IMR-90 (cell line): ENCODE data around the gene FAM149A. TPM values are rescaled to one million over a fixed set of nuclear protein-coding genes. Genes with fewer than 3 reads are reported as not detected.
A peak's percentile ranks its signal among the peaks of the same experiment; 100 is the strongest.

Experiments used
- ATAC-seq: fragments of 200-7000 bp; cut with Tn5 transposase; 2 replicates; pipeline ENCODE4 v1.9.1; 2020; ENCODE audit warnings: low read depth, mild to moderate bottlenecking, moderate library complexity
- BruUV-seq: library from RNA; stranded (reverse); fragments of 400-500 nt; replicated peaks from 2 replicates; lab custom pipeline; 2021; lab: Mats Ljungman, UMichigan
- CTCF ChIA-PET: fragments of 300-600 bp; formaldehyde crosslinking; extraction: SDS; loops from one replicate; lab custom pipeline; 2021; ENCODE audit warnings: antibody characterized with exemption; lab: Yijun Ruan, JAX
- POLR2A ChIA-PET: fragments of 300-600 bp; sonication (Branson Sonifier 250); formaldehyde crosslinking; loops from one replicate; lab custom pipeline; 2022; ENCODE audit warnings: antibody characterized with exemption; ENCODE audit not compliant: unreplicated experiment; lab: Charles Lee
- DNase-seq: peaks from one replicate; pipeline ENCODE4 v3.0.0; 2013
- H2AFZ ChIP-seq: replicated peaks from 2 replicates; pipeline ENCODE3; 2013; ENCODE audit warnings: low read length, mild to moderate bottlenecking; ENCODE audit not compliant: poor library complexity
- H2AK5ac ChIP-seq: 2 replicates; pipeline ENCODE4 v1.6.1; 2013; ENCODE audit warnings: low read depth, low read length, inconsistent platforms
- H2AK9ac ChIP-seq: replicated peaks from 2 replicates; pipeline ENCODE3; 2013; ENCODE audit warnings: mild to moderate bottlenecking, low read depth, low read length, moderate library complexity; ENCODE audit not compliant: poor library complexity
- H2BK120ac ChIP-seq: 2 replicates; pipeline ENCODE4 v1.6.1; 2013; ENCODE audit warnings: low read depth, low read length, inconsistent platforms
- H2BK15ac ChIP-seq: 3 replicates; pipeline ENCODE4 v1.6.1; 2013; ENCODE audit warnings: low read depth, low read length, inconsistent platforms
- H2BK20ac ChIP-seq: 2 replicates; pipeline ENCODE4 v1.6.1; 2013; ENCODE audit warnings: low read depth, mild to moderate bottlenecking, inconsistent platforms, low read length, moderate library complexity
- H2BK5ac ChIP-seq: 2 replicates; pipeline ENCODE4 v1.6.1; 2013; ENCODE audit warnings: mild to moderate bottlenecking, low read depth, low read length, inconsistent platforms; ENCODE audit not compliant: poor library complexity, severe bottlenecking
- H3K14ac ChIP-seq: replicated peaks from 2 replicates; pipeline ENCODE4 v1.6.1; 2013; ENCODE audit warnings: low read depth, low read length, inconsistent platforms
- H3K18ac ChIP-seq: 2 replicates; pipeline ENCODE4 v1.6.1; 2013; ENCODE audit warnings: low read depth, low read length, control low read depth
- H3K23ac ChIP-seq: 2 replicates; pipeline ENCODE4 v1.6.1; 2013; ENCODE audit warnings: low read depth, low read length, inconsistent platforms
- H3K27ac ChIP-seq: 2 replicates; pipeline ENCODE4 v1.5.1; 2013; ENCODE audit warnings: mild to moderate bottlenecking, control low read depth, low read length; ENCODE audit not compliant: insufficient read depth
- H3K27me3 ChIP-seq: 2 replicates; pipeline ENCODE4 v1.6.1; 2013; ENCODE audit warnings: low read length; ENCODE audit not compliant: control insufficient read depth, insufficient read depth
- H3K36me3 ChIP-seq: 2 replicates; pipeline ENCODE4 v1.6.1; 2013; ENCODE audit warnings: low read length, mixed read lengths; ENCODE audit not compliant: control insufficient read depth, insufficient read depth
- H3K4ac ChIP-seq: 2 replicates; pipeline ENCODE4 v1.6.1; 2013; ENCODE audit warnings: low read depth, low read length, inconsistent platforms
- H3K4me1 ChIP-seq: 2 replicates; pipeline ENCODE4 v1.6.1; 2013; ENCODE audit warnings: low read length, mixed read lengths; ENCODE audit not compliant: control insufficient read depth, insufficient read depth
- H3K4me2 ChIP-seq: 2 replicates; pipeline ENCODE4 v1.6.1; 2013; ENCODE audit warnings: low read depth, mild to moderate bottlenecking, control low read depth, low read length, moderate library complexity
- H3K4me3 ChIP-seq: 2 replicates; pipeline ENCODE4 v1.5.1; 2013; ENCODE audit warnings: low read depth, mild to moderate bottlenecking, control low read depth, low read length, moderate library complexity; ENCODE audit not compliant: insufficient read depth
- H3K56ac ChIP-seq: 2 replicates; pipeline ENCODE4 v1.6.1; 2013; ENCODE audit warnings: low read length, inconsistent platforms; ENCODE audit not compliant: insufficient read depth; ENCODE audit errors: extremely low read depth
- H3K79me1 ChIP-seq, 2 experiments: 2 replicates each; pipeline ENCODE4 v1.6.1; 2013; ENCODE audit warnings: low read length in 2 of 2, inconsistent platforms in 1 of 2, low read depth in 1 of 2
- H3K9ac ChIP-seq: 2 replicates; pipeline ENCODE4 v1.6.1; 2013; ENCODE audit warnings: low read depth, low read length, control low read depth
- H3K9me1 ChIP-seq: 2 replicates; pipeline ENCODE4 v1.6.1; 2013; ENCODE audit warnings: low read length, inconsistent platforms; ENCODE audit not compliant: insufficient read depth
- H3K9me3 ChIP-seq: 2 replicates; pipeline ENCODE4 v1.6.1; 2013; ENCODE audit warnings: low read length; ENCODE audit not compliant: control insufficient read depth, insufficient read depth
- H4K20me1 ChIP-seq: 2 replicates; pipeline ENCODE4 v1.6.1; 2013; ENCODE audit warnings: low read length, inconsistent platforms; ENCODE audit not compliant: insufficient read depth
- H4K5ac ChIP-seq: 2 replicates; pipeline ENCODE4 v1.6.1; 2013; ENCODE audit warnings: mild to moderate bottlenecking, low read depth, low read length, control low read depth
- H4K8ac ChIP-seq, 2 experiments: 2 replicates each; pipeline ENCODE4 v1.6.1; 2013; ENCODE audit warnings: low read depth in 2 of 2, low read length in 2 of 2, control low read depth in 1 of 2, inconsistent platforms in 1 of 2
- H4K91ac ChIP-seq: 2 replicates; pipeline ENCODE4 v1.6.1; 2013; ENCODE audit warnings: low read depth, low read length, inconsistent platforms; ENCODE audit not compliant: insufficient read depth
- BHLHE40 ChIP-seq: fragments of 150-350 bp; IDR thresholded peaks from 2 replicates; pipeline ENCODE4 v1.6.1; 2016; ENCODE audit warnings: mild to moderate bottlenecking, low read depth, low read length
- CEBPB ChIP-seq: IDR thresholded peaks from 2 replicates; pipeline ENCODE4 v1.6.1; 2012; ENCODE audit warnings: low read depth, low read length, improper control_type of control experiment
- ELK1 ChIP-seq: fragments of 150-350 bp; IDR thresholded peaks from 2 replicates; pipeline ENCODE4 v1.6.1; 2016; ENCODE audit warnings: low read depth, mild to moderate bottlenecking, low read length, moderate library complexity, borderline replicate concordance
- MAFK ChIP-seq: IDR thresholded peaks from 2 replicates; pipeline ENCODE4 v1.6.1; 2012; ENCODE audit warnings: low read depth, low read length, improper control_type of control experiment
- MXI1 ChIP-seq: IDR thresholded peaks from 2 replicates; pipeline ENCODE4 v1.6.1; 2012; ENCODE audit warnings: low read depth, mild to moderate bottlenecking, low read length, moderate library complexity, borderline replicate concordance
- NFE2L2 ChIP-seq: fragments of 150-350 bp; IDR thresholded peaks from 2 replicates; pipeline ENCODE4 v1.6.1; 2016; ENCODE audit warnings: low read depth, mild to moderate bottlenecking, low read length
- POLR2A ChIP-seq: IDR thresholded peaks from 2 replicates; pipeline ENCODE4 v1.6.1; 2012; ENCODE audit warnings: mild to moderate bottlenecking, low read depth, low read length
- RAD21 ChIP-seq: IDR thresholded peaks from 2 replicates; pipeline ENCODE4 v1.6.1; 2012; ENCODE audit warnings: low read length, improper control_type of control experiment
- RCOR1 ChIP-seq: IDR thresholded peaks from 2 replicates; pipeline ENCODE4 v1.6.1; 2012; ENCODE audit warnings: mild to moderate bottlenecking, low read length, improper control_type of control experiment; ENCODE audit not compliant: insufficient replicate concordance
- RFX5 ChIP-seq: IDR thresholded peaks from 2 replicates; pipeline ENCODE4 v1.8.0; 2012; ENCODE audit warnings: low read depth, mild to moderate bottlenecking, low read length, moderate library complexity
- SMC3 ChIP-seq: fragments of 150-350 bp; IDR thresholded peaks from 2 replicates; pipeline ENCODE4 v1.6.1; 2016; ENCODE audit warnings: low read depth, mild to moderate bottlenecking, antibody characterized with exemption, low read length, moderate library complexity
- WGBS, 2 experiments: methylation state at CpG; one replicate each; pipeline versions ENCODE4 v1.1.5 to v1.1.7; 2013; ENCODE audit warnings: missing lambda C conversion rate in 2 of 2; ENCODE audit not compliant: insufficient read length in 1 of 2; ENCODE audit errors: extremely low coverage in 2 of 2; 5-methylcytosine and 5-hydroxymethylcytosine counted together
- dilution Hi-C: fragments of 300-500 bp; cut with HindIII; formaldehyde crosslinking; loops from one replicate; pipeline ENCODE4 v1.14.3; 2018; ENCODE audit warnings: low sequenced_read_pairs; ENCODE audit not compliant: unreplicated experiment
- in situ Hi-C: fragments of 300-500 bp; cut with MboI; formaldehyde crosslinking; loops from 3 replicates; pipeline ENCODE4 v1.14.3; 2019; ENCODE audit warnings: low sequenced_read_pairs, inconsistent platforms, mixed read lengths
- intact Hi-C: fragments of 100-400 bp; cut with micrococcal nuclease; formaldehyde crosslinking; loops from 2 replicates; pipeline ENCODE4 v1.10.0; 2022
- polyA plus RNA-seq, 3 experiments: library from polyadenylated mRNA; depleted of rRNA; stranded (reverse); fragments of >200 nt; gene quantifications; 2 replicates each; pipeline ENCODE4 v1.2.3, GENCODE V29; 2012; ENCODE audit warnings: low replicate concordance in 1 of 3
- total RNA-seq: library from RNA; depleted of rRNA; stranded (reverse); fragments of >200 nt; gene quantifications from 2 replicates; pipeline ENCODE4 v1.2.3, GENCODE V29; 2012
- TF ChIP-seq, protein P1 (sequence below): conservative IDR thresholded peaks from 2 replicates; pipeline ENCODE4 v1.5.1; 2012; ENCODE audit warnings: mild to moderate bottlenecking, low read depth, low read length, improper control_type of control experiment
- TF ChIP-seq, protein P2 (sequence below): fragments of 150-350 bp; IDR thresholded peaks from 2 replicates; pipeline ENCODE4 v1.6.1; 2017; ENCODE audit warnings: mild to moderate bottlenecking, antibody characterized with exemption, low read length, low read depth

FAM149A gene
- total and polyA plus RNA-seq, 2 of the 4 experiments (the other 2 are of a cell fraction) = 0.54 to 0.70 TPM

- POLR2A ChIA-PET = interaction anchor here (0.6 kb wide), 1 partner anchor 464 kb away, joined by 6 read pairs; no protein-coding TSS in a partner anchor
- intact Hi-C loops (loop anchor here (5.0 to 10.0 kb wide), 2 partner anchors 123 to 284 kb away; partner anchors contain the start of gene TLR3), dilution Hi-C loops (no loop called here), in situ Hi-C loops (no loop called here)
- Histone ChIP-seq H2AK5ac (no peak overlapping the region), H2AFZ (peak overlapping the region; percentile 95), H2AK9ac (no peak overlapping the region), H3K4me3 (peak overlapping the region; percentile 75), H3K9me1 (peaks cover 6% of the 10 kb centered on the region; the same call in 1 of the 2 replicates), H3K9me3 (no peaks in the 10 kb centered on the region), H3K4ac (peak overlapping the region; percentile 76), H2BK20ac (no peak overlapping the region), H3K79me1 (peaks cover 0 to 5% of the 10 kb centered on the region in 2 experiments; a peak in 2 of 4 replicates), H4K20me1 (no peaks in the 10 kb centered on the region), H3K9ac (peak overlapping the region; percentile 69), H4K8ac (peak overlapping the region; percentile 58 to 83; a peak in 2 of 4 replicates), H3K36me3 (no peaks in the 10 kb centered on the region; the same call in 1 of the 2 replicates), H2BK5ac (peak overlapping the region; percentile 64), H4K5ac (peak overlapping the region; percentile 62; the same call in 1 of the 2 replicates), H3K18ac (peak overlapping the region; percentile 28; the same call in 1 of the 2 replicates), H2BK120ac (peak overlapping the region; percentile 66), H3K56ac (peak overlapping the region; percentile 29; the same call in 1 of the 2 replicates), H3K27me3 (no peaks in the 10 kb centered on the region; the same call in 1 of the 2 replicates), H3K27ac (peak overlapping the region; percentile 80), H4K91ac (no peak overlapping the region), H3K14ac (no peak overlapping the region; the same call in 1 of the 2 replicates), H3K23ac (peak overlapping the region; percentile 85; the same call in 1 of the 2 replicates), H3K4me1 (no peaks in the 10 kb centered on the region; the same call in 1 of the 2 replicates), H3K4me2 (peak overlapping the region; percentile 81), H2BK15ac (no peak overlapping the region; the same call in 2 of the 3 replicates)
- CTCF ChIA-PET = interaction anchor here (1.0 to 1.2 kb wide), 2 partner anchors 11 to 13 kb away, joined by 3 read pairs; no protein-coding TSS in a partner anchor
- BruUV-seq = no TSS peak
- ATAC-seq (peak; percentile 53), DNase-seq (no peak)
- 0% methylated on average over 10 of the region's 34 CpGs; no CpG with 5 or more reads in 1 of the 2 experiments for WGBS, 2 experiments
- TF ChIP-seq CEBPB = no peak
- TF ChIP-seq RCOR1 = no peak
- TF ChIP-seq RFX5 = no peak
- TF ChIP-seq, protein P1, sequence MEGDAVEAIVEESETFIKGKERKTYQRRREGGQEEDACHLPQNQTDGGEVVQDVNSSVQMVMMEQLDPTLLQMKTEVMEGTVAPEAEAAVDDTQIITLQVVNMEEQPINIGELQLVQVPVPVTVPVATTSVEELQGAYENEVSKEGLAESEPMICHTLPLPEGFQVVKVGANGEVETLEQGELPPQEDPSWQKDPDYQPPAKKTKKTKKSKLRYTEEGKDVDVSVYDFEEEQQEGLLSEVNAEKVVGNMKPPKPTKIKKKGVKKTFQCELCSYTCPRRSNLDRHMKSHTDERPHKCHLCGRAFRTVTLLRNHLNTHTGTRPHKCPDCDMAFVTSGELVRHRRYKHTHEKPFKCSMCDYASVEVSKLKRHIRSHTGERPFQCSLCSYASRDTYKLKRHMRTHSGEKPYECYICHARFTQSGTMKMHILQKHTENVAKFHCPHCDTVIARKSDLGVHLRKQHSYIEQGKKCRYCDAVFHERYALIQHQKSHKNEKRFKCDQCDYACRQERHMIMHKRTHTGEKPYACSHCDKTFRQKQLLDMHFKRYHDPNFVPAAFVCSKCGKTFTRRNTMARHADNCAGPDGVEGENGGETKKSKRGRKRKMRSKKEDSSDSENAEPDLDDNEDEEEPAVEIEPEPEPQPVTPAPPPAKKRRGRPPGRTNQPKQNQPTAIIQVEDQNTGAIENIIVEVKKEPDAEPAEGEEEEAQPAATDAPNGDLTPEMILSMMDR = no peak
- TF ChIP-seq SMC3 = no peak
- TF ChIP-seq POLR2A = no peak
- no peak for TF ChIP-seq NFE2L2
- TF ChIP-seq, protein P2, sequence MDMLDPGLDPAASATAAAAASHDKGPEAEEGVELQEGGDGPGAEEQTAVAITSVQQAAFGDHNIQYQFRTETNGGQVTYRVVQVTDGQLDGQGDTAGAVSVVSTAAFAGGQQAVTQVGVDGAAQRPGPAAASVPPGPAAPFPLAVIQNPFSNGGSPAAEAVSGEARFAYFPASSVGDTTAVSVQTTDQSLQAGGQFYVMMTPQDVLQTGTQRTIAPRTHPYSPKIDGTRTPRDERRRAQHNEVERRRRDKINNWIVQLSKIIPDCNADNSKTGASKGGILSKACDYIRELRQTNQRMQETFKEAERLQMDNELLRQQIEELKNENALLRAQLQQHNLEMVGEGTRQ = no peak
- no peak for TF ChIP-seq MAFK
- no peak for TF ChIP-seq MXI1
- no peak for TF ChIP-seq RAD21
- no peak for TF ChIP-seq ELK1
- no peak for TF ChIP-seq BHLHE40
Observed at GRCh38 chr4:186190581-186191199, 86.2 kb downstream of the FAM149A start.
